HG03175 (cell line): ENCODE measurements around the gene CTNNA2.

Source experiments
- ATAC-seq: cut with Tn5 transposase; IDR thresholded peaks from one replicate; pipeline ENCODE4 v1.9.1; 2021; ENCODE audit warnings: mild to moderate bottlenecking, moderate library complexity; ENCODE audit not compliant: unreplicated experiment

CTNNA2 gene

GRCh38 chr2:79512442-79513401 is at the start of gene CTNNA2:
Gene CTNNA2, plus strand, starts transcription at chr2:79513051.
- ATAC-seq = no peak

GRCh38 chr2:79487399-79487798 is 25.5 kb upstream of the CTNNA2 start:
- no peak for ATAC-seq

GRCh38 chr2:79511320-79511951 is 1.4 kb upstream of the CTNNA2 start:
- ATAC-seq = no peak

GRCh38 chr2:79513711-79514110 is 860 bp downstream of the CTNNA2 start:
- ATAC-seq = no peak

GRCh38 chr2:79529636-79530035 is 16.8 kb downstream of the CTNNA2 start:
- no peak for ATAC-seq

GRCh38 chr2:79530443-79530842 is 17.6 kb downstream of the CTNNA2 start:
- ATAC-seq = no peak

- no peak for ATAC-seq
These were observed 34.7 kb downstream of the CTNNA2 start for GRCh38 chr2:79547568-79547967.

GRCh38 chr2:79552653-79553052 is 39.8 kb downstream of the CTNNA2 start:
- no peak for ATAC-seq

GRCh38 chr2:79554899-79555298 is 42.0 kb downstream of the CTNNA2 start:
- no peak for ATAC-seq

- no peak for ATAC-seq
These were observed 51.2 kb downstream of the CTNNA2 start for GRCh38 chr2:79564065-79564464.

GRCh38 chr2:79569048-79569447 is 56.2 kb downstream of the CTNNA2 start:
- ATAC-seq = no peak

GRCh38 chr2:79573895-79574674 is 61.2 kb downstream of the CTNNA2 start:
- ATAC-seq = no peak

GRCh38 chr2:79576451-79576850 is 63.6 kb downstream of the CTNNA2 start:
- ATAC-seq = no peak

- no peak for ATAC-seq
These were observed 66.1 kb downstream of the CTNNA2 start for GRCh38 chr2:79578952-79579351.

- no peak for ATAC-seq
These were observed 67.3 kb downstream of the CTNNA2 start for GRCh38 chr2:79580175-79580574.

- ATAC-seq = no peak
These were observed 73.0 kb downstream of the CTNNA2 start for GRCh38 chr2:79585701-79586433.

GRCh38 chr2:79591281-79591680 is 78.4 kb downstream of the CTNNA2 start:
- no peak for ATAC-seq

- ATAC-seq = no peak
These were observed 80.5 kb downstream of the CTNNA2 start for GRCh38 chr2:79593237-79593867.

- no peak for ATAC-seq
These were observed 83.6 kb downstream of the CTNNA2 start for GRCh38 chr2:79596403-79596802.

GRCh38 chr2:79604748-79605147 is 91.9 kb downstream of the CTNNA2 start:
- no peak for ATAC-seq
